Panc1 (cell line): ENCODE measurements around the gene MYO1H. TPM values are rescaled to one million over a fixed set of nuclear protein-coding genes. Genes with fewer than 3 reads are reported as not detected.
"Not testable (repeated sequence)": the region's sequence is repeated elsewhere in the genome, so short reads cannot be mapped to it uniquely, and the experiment has no call there.

ENCODE experiments used
- ATAC-seq: fragments of 200-7000 bp; cut with Tn5 transposase; 2 replicates; pipeline ENCODE4 v1.9.1; 2020; ENCODE audit warnings: mild to moderate bottlenecking, moderate library complexity
- BruUV-seq: library from RNA; stranded (reverse); fragments of 400-500 nt; replicated peaks from 2 replicates; lab custom pipeline; 2021; lab: Mats Ljungman, UMichigan
- CTCF ChIA-PET: fragments of 300-600 bp; sonication (Branson Sonifier 250); formaldehyde crosslinking; loops from one replicate; lab custom pipeline; 2022; ENCODE audit warnings: antibody characterized with exemption; lab: Charles Lee
- POLR2A ChIA-PET: fragments of 300-600 bp; sonication (Branson Sonifier 250); formaldehyde crosslinking; loops from one replicate; lab custom pipeline; 2022; ENCODE audit warnings: antibody characterized with exemption; lab: Charles Lee
- DNase-seq: peaks from one replicate; pipeline ENCODE4 v3.0.0-alpha.2; 2010; ENCODE audit warnings: low read depth, low spot score
- H3K27ac ChIP-seq: 2 replicates; pipeline ENCODE4 v1.5.1; 2011; ENCODE audit warnings: mild to moderate bottlenecking, low read length, inconsistent platforms
- H3K27me3 ChIP-seq: fragments of 200-500 bp; sonication (Bioruptor generic); 2 replicates; pipeline ENCODE4 v1.6.0; 2014; ENCODE audit warnings: low read length, inconsistent platforms; ENCODE audit not compliant: control insufficient read depth, insufficient read depth
- H3K36me3 ChIP-seq: fragments of 200-500 bp; sonication (Bioruptor generic); 2 replicates; pipeline ENCODE4 v1.5.1; 2014; ENCODE audit warnings: inconsistent platforms, mild to moderate bottlenecking, low read length, moderate library complexity; ENCODE audit not compliant: control insufficient read depth, insufficient read depth
- H3K4me1 ChIP-seq: 2 replicates; pipeline ENCODE4 v1.5.1; 2011; ENCODE audit warnings: inconsistent platforms, mild to moderate bottlenecking, low read length, moderate library complexity; ENCODE audit not compliant: control insufficient read depth, insufficient read depth
- H3K4me3 ChIP-seq, 2 experiments: 2 replicates each; pipeline ENCODE4 v1.5.1; 2011 to 2012; ENCODE audit warnings: low read depth in 2 of 2, low read length in 2 of 2, mild to moderate bottlenecking in 2 of 2, inconsistent platforms in 1 of 2, moderate library complexity in 1 of 2
- H3K9me3 ChIP-seq: fragments of 200-500 bp; sonication (Bioruptor generic); 2 replicates; pipeline ENCODE4 v1.5.1; 2014; ENCODE audit warnings: low read depth, mild to moderate bottlenecking, inconsistent platforms, low read length, moderate library complexity; ENCODE audit not compliant: control insufficient read depth, insufficient read depth
- CTCF ChIP-seq: fragments of 450-650 bp; IDR thresholded peaks from 2 replicates; pipeline ENCODE4 v1.5.1; 2017; ENCODE audit warnings: mild to moderate bottlenecking
- POLR2AphosphoS5 ChIP-seq: IDR thresholded peaks from 2 replicates; pipeline ENCODE4 v1.6.1; 2012; ENCODE audit warnings: mild to moderate bottlenecking, low read depth, low read length, moderate library complexity
- REST ChIP-seq, 2 experiments: IDR thresholded peaks; 2 replicates each; pipeline ENCODE4 v1.6.1; 2011 to 2012; ENCODE audit warnings: low read depth in 2 of 2, control low read depth in 1 of 2, low read length in 1 of 2, mild to moderate bottlenecking in 1 of 2, moderate library complexity in 1 of 2; ENCODE audit not compliant: insufficient read depth in 1 of 2
- SIN3A ChIP-seq: IDR thresholded peaks from 2 replicates; pipeline ENCODE4 v1.6.1; 2012; ENCODE audit warnings: low read depth, mild to moderate bottlenecking, low read length, moderate library complexity, borderline replicate concordance; ENCODE audit not compliant: insufficient read depth
- TCF7L2 ChIP-seq: IDR thresholded peaks from 2 replicates; pipeline ENCODE4 v1.6.1; 2011; ENCODE audit warnings: mild to moderate bottlenecking, low read depth, low read length, inconsistent platforms
- in situ Hi-C: cut with HindIII; loops from 2 replicates; pipeline ENCODE4 v1.10.0; 2016; ENCODE audit warnings: low sequenced_read_pairs, low pct_unique_long_range_greater_than_20kb
- intact Hi-C: fragments of 100-400 bp; cut with micrococcal nuclease; formaldehyde crosslinking; loops from one replicate; pipeline ENCODE4 v1.10.0; 2022; ENCODE audit not compliant: unreplicated experiment
- total RNA-seq: library from RNA; stranded (reverse); gene quantifications from one replicate; pipeline ENCODE4 v1.2.1, GENCODE V29; 2021; ENCODE audit not compliant: unreplicated experiment

Gene MYO1H
- total RNA-seq, 1 experiment from 2014 or later: not detected

- in situ Hi-C loops (no loop called here), intact Hi-C loops (no loop called here)
- no peak overlapping the region for H3K27ac ChIP-seq
- peaks cover 11% of the 10 kb centered on the region for H3K4me1 ChIP-seq
- no peak for DNase-seq
- H3K27me3 ChIP-seq: no peaks in the 10 kb centered on the region
- TF ChIP-seq SIN3A: no peak
- TF ChIP-seq REST (IDR thresholded peaks at IDR 0.05; ENCODE audit: insufficient read depth in 1 of 2, low read depth in 2 of 2, low read length in 1 of 2): no peak
- TF ChIP-seq POLR2AphosphoS5: no peak
- no peak for TF ChIP-seq CTCF
- TF ChIP-seq TCF7L2: no peak
- ChIA-PET POLR2A (interaction anchor here (0.7 kb wide), 1 partner anchor 651 kb away, joined by 4 read pairs; the partner anchor contains the start of gene IFT81), CTCF (no interaction called here)
- H3K36me3 ChIP-seq: no peaks in the 10 kb centered on the region; the same call in none of the 2 replicates
- no peak overlapping the region for H3K4me3 ChIP-seq
- no peak for ATAC-seq
- no peaks in the 10 kb centered on the region for H3K9me3 ChIP-seq
- no TSS peak for BruUV-seq
Measured at GRCh38 chr12:109473006-109473405, 125.3 kb downstream of the MYO1H start.

- H3K9me3 ChIP-seq, CTCF ChIA-PET, H3K27ac ChIP-seq, H3K4me3 ChIP-seq, H3K36me3 ChIP-seq, intact Hi-C loops, in situ Hi-C loops, DNase-seq, POLR2A ChIA-PET, BruUV-seq, H3K27me3 ChIP-seq, ATAC-seq: not testable (repeated sequence)
- peaks cover 15% of the 10 kb centered on the region for H3K4me1 ChIP-seq
Measured at GRCh38 chr12:109473526-109474270, 126.0 kb downstream of the MYO1H start.

GRCh38 chr12:109475121-109475520 lies 127.4 kb downstream of the MYO1H start:
- intact Hi-C loops: no loop called here
- Histone ChIP-seq H3K4me1 (peaks cover 21% of the 10 kb centered on the region), H3K9me3 (no peaks in the 10 kb centered on the region), H3K4me3 (no peak overlapping the region; a peak in 1 of 4 replicates), H3K27ac (no peak overlapping the region), H3K27me3 (no peaks in the 10 kb centered on the region), H3K36me3 (no peaks in the 10 kb centered on the region; the same call in 1 of the 2 replicates)
- ATAC-seq (no peak), DNase-seq (no peak)
- TF ChIP-seq TCF7L2: no peak
- no peak for TF ChIP-seq POLR2AphosphoS5
- no peak for TF ChIP-seq REST (IDR thresholded peaks at IDR 0.05; ENCODE audit: insufficient read depth in 1 of 2, low read depth in 2 of 2, low read length in 1 of 2)
- TF ChIP-seq CTCF: no peak
- no peak for TF ChIP-seq SIN3A
- in situ Hi-C loops: no loop called here
- BruUV-seq: no TSS peak
- CTCF ChIA-PET: no interaction called here
- POLR2A ChIA-PET: no interaction called here
